NCI-H774 (cell line): Measurements from ENCODE around the gene TRAPPC14.
A peak's percentile ranks its signal among the peaks of the same experiment; 100 is the strongest.
"Not testable (repeated sequence)": the region's sequence is repeated elsewhere in the genome, so short reads cannot be mapped to it uniquely, and the experiment has no call there.

ENCODE experiments used
- DNase-seq: peaks from one replicate; lab custom pipeline; 2025; lab: John Stamatoyannopoulos, UW

Gene TRAPPC14

GRCh38 chr7:100158229-100159098 is at the start of gene TRAPPC14:
Gene TRAPPC14, minus strand, starts transcription at chr7:100158723. Its CDS starts 224 bp downstream, at chr7:100158499.
- peak; percentile 68 for DNase-seq

- no peak for DNase-seq
These were observed 45.9 kb upstream of the TRAPPC14 start for GRCh38 chr7:100204454-100204853.

GRCh38 chr7:100200693-100201092 is 42.2 kb upstream of the TRAPPC14 start:
- no peak for DNase-seq

- DNase-seq, result no peak
These were observed 39.7 kb upstream of the TRAPPC14 start for GRCh38 chr7:100198266-100198665.

GRCh38 chr7:100195901-100196322 is 37.4 kb upstream of the TRAPPC14 start:
- DNase-seq, result not testable (repeated sequence)

GRCh38 chr7:100195222-100195621 is 36.7 kb upstream of the TRAPPC14 start:
- DNase-seq, result no peak

GRCh38 chr7:100192969-100193368 is 34.4 kb upstream of the TRAPPC14 start:
- DNase-seq, result no peak

GRCh38 chr7:100192281-100192862 is 33.8 kb upstream of the TRAPPC14 start:
- DNase-seq, result not testable (repeated sequence)

- DNase-seq, result no peak
These were observed 33.3 kb upstream of the TRAPPC14 start for GRCh38 chr7:100191775-100192174.

GRCh38 chr7:100190048-100190711 is 31.7 kb upstream of the TRAPPC14 start:
- no peak for DNase-seq

- DNase-seq, result no peak
These were observed 30.5 kb upstream of the TRAPPC14 start for GRCh38 chr7:100189061-100189460.

GRCh38 chr7:100185726-100186125 is 27.2 kb upstream of the TRAPPC14 start:
- no peak for DNase-seq

GRCh38 chr7:100183090-100183489 is 24.6 kb upstream of the TRAPPC14 start:
- DNase-seq, result not testable (repeated sequence)

GRCh38 chr7:100182616-100183015 is 24.1 kb upstream of the TRAPPC14 start:
- DNase-seq, result not testable (repeated sequence)

- DNase-seq, result not testable (repeated sequence)
These were observed 21.6 kb upstream of the TRAPPC14 start for GRCh38 chr7:100180084-100180483.

- peak; percentile 90 for DNase-seq
These were observed 18.8 kb upstream of the TRAPPC14 start, which contains the start of the genes GPC2 and STAG3 for GRCh38 chr7:100177045-100178001. Gene GPC2, minus strand, starts transcription at chr7:100177381. Its CDS starts 182 bp downstream, at chr7:100177199. Gene STAG3, plus strand, starts transcription at chr7:100177918. Its CDS starts 2,639 bp downstream, at chr7:100180557.

- no peak for DNase-seq
These were observed 17.8 kb upstream of the TRAPPC14 start for GRCh38 chr7:100176096-100177044.

- DNase-seq, result no peak
These were observed 16.9 kb upstream of the TRAPPC14 start for GRCh38 chr7:100175296-100175935.

- no peak for DNase-seq
These were observed 16.1 kb upstream of the TRAPPC14 start for GRCh38 chr7:100174582-100174981.
